GM18867 (cell line): ENCODE measurements around the gene SWT1.

Experiments
- ATAC-seq: cut with Tn5 transposase; IDR thresholded peaks from one replicate; pipeline ENCODE4 v1.9.1; 2021; ENCODE audit warnings: mild to moderate bottlenecking, moderate library complexity; ENCODE audit not compliant: unreplicated experiment

Gene SWT1, protein sequence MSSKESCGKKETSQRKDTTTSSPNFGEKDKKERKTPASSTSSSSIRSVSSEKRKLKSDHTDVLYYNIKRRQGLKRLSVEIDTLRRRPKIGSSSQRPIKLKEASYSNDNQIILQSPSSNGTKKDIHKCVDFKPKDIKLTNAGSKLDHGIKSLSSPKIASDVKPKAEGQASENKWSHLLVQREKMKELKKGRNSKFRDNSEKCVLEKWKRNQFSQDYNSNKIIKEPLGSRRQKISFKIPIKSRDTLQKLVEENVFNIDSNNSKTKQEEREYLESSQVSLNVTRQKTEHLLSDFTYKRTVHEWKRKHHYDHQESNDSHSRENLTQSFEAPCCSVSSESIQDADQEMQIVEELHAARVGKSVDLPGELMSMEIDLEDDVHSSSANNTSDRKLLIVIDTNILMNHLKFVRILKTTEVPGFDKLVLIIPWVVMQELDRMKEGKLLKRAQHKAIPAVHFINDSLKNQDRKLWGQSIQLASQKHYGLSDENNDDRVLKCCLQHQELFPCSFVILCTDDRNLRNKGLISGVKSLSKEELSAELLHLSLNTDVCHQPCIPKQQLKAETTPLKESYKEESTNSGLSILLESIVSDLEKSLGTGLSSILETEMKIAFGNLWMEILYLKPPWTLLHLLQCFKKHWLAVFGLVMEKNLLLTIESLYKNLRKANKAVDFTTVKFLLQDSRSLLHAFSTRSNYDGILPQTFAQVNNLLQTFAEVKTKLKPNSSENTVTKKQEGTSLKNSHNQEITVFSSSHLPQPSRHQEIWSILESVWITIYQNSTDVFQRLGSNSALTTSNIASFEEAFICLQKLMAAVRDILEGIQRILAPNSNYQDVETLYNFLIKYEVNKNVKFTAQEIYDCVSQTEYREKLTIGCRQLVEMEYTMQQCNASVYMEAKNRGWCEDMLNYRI

DNA sequence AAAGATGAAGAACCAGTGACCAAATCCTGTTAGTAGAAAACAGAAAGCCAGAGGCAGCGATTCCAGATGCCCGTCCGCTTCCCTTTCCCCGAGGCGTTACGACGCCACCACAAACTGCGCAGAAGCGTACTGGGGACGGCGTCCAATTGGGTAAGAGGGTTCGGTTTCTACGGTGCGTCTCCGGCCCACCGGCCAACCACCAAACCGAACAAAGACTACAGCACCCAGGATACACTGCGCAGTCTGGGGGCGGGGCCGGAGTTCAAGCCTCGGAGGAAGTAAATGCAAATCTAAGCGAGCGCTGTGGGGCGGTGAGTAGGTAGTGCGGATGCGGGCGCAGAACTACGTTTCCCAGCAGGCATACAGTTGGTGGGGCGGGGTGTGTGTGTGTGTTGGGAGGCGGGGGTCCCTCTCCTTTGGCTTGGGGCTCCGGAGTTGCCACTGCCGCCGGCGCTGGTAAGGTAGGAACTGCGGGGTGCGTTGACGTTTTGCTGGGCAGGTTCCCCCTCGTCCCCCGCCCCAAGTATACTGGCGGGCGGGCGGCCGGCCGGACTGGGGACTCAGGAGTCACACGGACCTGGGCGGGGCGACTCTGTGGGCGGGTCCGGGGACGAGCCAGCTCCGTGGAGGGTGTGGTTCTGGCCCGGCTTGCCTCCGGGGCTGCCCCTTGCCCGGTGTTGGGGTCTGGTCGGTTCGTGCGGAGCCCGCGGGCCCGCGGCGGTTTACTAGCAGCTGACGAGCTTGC is at the start of gene SWT1, which contains the start of gene TRMT1L:
Gene SWT1, plus strand, starts transcription at position 314 of the 745 bp plus-strand sequence. CDS start 3,675 bp downstream, outside the sequence.
Gene TRMT1L, minus strand, starts transcription at position 100 of the 745 bp plus-strand sequence. CDS start 241 bp downstream, outside the sequence.
- peak; percentile 90 for ATAC-seq

DNA sequence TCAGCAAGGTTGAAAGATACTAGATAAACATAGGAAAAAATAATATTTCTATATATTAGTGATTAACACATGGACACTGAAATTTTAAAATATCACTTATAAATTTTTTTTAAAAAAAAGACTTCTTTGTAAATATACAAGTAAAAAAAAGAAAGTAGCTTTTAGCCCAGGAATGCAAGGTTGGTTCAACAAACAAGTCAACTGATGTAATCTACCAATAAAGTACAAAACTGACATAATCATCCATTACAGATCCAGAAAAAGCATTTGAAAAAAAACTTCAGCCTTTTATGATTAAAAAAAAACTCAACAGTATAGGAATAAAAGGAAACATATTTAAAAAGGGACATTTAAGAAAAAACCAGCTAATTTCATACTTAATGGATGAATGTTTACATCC is 48.6 kb upstream of the SWT1 start:
- ATAC-seq: no peak

DNA sequence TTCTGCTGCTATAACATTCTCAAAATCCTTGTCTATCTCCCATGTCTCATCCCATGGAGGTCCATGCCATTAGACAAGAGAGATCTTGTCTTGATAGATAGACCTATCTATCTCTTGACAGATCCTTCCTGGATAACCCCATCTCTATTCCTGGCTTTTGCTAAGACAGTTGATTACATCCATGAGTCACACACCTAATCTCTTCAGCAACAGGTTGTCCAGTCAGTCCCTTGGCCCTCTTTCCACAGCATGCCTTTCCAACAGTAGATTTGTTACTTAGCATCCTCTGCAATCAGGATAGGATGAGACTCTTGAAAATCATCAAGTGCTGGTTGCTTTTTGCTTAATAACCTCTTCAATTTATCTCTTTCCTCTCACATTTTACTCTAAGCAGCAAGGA is 46.8 kb upstream of the SWT1 start:
- ATAC-seq: no peak

DNA sequence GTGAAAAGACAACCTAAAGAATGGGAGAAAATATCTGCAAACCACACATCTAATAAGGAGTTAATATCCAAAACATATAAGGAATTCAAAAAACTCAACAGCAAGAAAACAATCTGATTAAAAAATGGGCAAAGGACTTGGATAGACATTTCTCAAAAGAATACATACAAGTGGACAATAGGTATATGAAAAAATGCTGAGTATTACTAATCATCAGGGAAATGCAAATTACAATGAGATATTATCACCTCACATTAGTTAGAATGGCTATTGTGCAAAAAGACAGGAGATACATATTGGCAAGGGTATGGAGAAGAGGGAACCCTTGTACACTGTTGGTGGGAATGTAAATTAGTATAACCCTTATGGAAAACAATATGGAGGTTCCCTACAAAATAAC is 45.1 kb upstream of the SWT1 start:
- ATAC-seq: no peak

DNA sequence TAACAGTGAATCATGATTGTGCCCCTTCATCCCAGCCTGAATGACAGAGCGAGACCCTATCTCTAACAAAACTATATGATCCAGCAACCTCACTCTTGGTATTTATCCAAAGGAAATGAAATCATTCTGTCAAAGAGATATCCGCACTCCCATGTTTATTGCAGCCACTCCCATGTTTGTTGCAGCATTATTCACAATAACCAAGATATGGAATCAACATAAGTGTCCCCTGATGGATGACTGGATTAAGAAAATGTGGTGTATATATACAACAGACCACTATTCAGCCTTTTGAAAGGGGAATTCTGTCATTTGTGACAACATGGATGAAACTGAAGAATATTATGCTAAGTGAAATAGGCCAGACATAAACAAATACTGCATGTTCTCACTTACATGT is 44.6 kb upstream of the SWT1 start:
- no peak for ATAC-seq

DNA sequence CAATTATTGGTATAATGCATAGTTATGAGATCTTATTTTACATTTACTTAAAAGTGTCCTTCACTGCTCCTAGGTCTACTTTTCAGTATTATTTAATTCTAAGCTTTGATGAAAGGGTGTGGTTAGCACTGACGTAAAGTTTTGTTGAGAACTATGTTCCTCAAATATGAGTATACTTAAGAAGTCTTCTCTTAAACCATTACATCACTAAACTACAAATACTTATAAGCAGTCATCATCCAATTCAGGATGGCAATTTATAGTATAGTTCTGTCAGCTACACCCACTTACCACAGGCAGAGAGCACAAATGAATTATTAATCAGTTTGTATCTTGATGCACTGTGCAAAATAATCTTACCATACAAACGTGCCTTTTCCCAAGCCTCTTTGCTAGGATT is 27.3 kb upstream of the SWT1 start:
- no peak for ATAC-seq

DNA sequence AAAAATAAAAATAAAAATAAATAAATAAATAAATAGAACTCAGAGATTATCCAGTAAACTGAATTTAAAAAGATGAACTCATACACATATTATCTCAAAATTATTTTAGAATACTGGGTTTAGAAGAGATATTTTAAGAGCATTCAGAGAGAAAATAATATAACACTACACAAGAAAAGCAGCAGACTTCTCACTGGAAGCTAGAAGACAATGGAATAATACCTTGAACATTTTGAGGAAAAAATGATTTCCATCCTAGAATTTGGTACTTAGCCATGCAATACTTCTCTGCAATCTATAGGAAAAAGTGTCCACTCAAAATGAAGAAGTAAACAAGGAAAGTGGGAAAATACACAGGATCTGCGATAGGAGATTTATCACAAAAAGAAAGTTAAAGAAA is 24.4 kb upstream of the SWT1 start:
- ATAC-seq: no peak

DNA sequence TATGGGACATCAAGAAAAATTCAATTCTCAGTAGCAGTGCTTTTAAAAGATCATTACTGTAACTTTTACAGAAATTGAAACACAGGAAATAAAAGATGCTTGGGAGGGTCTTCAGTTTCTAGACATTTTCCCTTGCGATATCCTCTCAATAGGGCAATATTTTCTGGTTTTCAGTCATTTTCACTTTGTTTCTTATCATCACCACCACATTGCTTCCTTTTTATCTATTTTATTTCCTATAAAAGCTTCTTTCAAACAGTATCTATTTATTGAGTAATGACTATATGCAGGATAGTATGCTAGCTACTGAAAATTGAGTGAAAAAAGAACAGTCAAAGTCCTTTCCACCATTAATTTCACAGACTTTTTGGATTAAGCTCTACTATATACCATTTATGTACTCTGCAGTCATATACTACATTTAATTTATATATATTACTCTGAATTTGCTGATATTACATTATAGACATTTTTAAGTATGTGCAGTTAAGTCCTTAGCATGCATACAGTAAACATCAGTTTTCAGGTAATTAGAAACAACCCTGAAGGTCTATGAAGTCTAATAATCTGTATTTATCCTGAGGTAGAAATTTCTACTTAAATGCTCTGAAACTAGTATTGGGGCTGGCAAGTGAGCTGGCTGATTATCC is 18.9 kb upstream of the SWT1 start:
- ATAC-seq: no peak

DNA sequence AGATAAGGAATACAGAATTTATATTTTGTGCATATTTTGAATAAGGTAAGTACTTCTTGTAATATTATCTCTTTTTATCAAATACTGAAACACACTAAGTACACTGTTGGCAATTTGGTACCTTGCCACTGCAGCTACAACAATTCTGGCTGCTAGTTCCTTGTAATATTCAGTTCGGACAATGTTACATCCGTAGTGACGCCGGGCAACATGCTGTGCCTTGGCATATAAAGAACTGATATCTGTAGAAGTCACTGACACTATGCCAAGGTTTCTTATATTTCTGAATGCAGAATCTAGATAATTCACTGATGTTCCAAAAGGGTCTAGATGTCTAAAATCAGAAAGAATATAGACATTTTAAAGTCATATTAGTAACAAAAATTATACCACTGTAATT is 17.7 kb upstream of the SWT1 start:
- ATAC-seq: no peak

DNA sequence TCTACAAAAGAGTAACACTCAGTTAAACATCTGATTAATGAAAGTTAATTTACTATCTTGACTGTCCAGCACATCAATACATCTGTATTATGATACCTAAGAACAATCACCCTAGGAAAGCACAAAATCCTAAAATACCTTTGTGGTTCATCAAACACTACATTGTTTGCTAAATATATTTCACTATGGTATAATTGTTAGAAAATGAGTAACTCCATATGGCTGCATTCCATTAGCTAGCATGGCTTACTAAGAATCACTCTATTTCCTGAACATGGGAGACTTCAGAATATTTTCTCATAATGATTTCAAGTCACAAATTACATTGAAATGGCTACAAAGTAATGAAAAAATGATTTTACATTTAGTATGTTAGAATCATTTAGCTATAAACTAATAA is 12.7 kb upstream of the SWT1 start:
- no peak for ATAC-seq

DNA sequence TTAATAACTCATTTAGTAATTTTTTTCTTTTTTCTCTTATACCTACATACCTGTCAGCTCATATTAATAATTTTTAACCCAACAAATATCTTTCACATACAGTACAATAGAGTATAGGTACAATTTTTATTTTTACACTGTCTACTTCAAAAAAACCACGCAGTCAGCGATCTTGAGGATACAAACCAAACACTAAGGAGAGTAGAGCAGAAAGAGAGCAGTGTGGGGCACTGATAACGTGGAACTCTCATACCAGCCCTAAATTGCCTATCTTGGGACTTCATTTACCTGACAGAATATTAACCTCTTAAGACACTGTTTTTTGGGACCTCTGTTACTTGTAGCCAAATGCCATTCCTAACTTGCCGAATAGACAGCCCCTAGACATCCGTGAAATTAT is 5.8 kb upstream of the SWT1 start:
- ATAC-seq: no peak

DNA sequence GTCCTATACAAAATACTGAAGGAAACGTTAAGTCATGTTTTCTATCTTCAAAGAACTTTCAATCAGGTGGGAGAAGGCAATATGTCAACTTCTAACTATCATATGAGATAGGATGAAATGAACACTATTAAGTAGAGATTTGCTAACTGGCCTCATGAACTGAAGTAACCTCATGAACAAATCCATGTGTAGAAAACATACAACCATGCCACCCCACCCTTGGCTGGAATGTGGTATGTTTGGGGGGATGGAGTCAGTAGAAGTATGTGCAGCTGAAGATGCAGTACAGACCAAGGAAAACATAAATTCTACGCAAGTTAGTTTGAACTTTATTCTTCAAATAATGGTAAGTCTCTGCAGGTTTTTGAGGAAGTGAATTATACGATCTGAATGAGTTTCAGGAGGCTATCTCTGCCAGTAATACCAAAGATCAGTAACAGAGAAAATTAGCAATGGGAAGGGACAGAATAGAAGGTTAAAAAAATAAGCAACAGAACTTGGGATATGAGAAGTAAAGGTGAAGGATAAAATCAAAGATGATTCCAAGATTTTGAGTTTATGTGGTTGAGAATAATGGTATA is 4.7 kb upstream of the SWT1 start:
- ATAC-seq: no peak

DNA sequence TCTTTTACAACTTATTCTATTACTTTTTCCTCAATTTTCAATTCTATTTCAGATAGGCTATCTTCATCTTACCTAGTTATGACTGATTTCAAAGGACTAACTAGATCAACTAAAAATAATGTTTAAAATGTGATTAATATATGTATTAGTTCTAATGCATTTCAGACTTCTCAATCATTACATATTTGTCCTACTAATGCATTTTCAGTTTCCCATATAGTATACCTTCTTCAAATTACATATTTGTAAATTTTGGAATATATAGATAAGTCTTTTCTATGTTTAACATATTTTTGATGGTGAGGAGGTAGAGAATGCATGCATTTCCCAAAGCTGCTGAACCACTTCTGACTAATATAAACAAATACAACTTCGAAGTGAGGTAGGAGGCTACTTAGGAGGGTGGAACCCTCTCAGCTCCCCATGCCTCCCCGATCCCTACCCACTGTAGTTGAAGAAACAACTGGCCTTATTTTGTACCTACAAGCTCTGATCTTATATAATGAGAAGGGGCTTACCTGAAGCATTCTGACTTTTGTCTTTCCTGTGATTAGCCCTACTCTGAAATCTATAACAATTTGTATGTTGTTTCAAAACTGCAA is 2.0 kb upstream of the SWT1 start:
- ATAC-seq: no peak

DNA sequence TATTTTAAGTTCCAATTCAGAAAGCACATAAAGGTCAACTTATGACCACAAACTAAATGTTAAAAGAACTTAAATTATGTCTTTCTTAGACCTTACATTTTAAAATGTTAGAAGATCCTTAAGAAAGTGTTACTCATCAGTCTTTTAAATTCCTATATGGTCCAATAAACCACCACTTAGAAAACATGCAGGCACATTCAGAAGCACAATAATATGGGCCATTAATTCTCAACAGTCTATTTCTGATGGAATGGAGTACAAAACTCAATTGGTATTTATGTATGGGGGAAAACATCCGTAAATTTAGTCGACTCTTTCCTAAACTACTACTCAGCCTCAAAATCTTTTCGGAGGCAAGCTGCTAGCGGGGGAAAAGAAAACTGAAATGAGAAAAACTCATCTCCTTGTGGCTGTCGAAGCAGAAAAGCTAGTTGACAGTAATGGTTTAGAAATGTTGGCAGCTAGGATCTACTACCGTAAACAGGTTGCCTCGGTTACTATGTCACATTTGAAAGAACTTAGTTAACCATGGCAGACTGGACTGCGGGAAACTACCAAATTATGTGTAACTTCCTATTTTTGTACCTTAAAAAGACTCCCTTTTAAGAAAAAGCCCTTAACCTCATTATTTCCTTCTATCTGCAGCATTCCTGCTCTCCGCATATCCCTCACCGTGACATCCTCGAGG is 1.2 kb upstream of the SWT1 start:
- ATAC-seq: no peak

DNA sequence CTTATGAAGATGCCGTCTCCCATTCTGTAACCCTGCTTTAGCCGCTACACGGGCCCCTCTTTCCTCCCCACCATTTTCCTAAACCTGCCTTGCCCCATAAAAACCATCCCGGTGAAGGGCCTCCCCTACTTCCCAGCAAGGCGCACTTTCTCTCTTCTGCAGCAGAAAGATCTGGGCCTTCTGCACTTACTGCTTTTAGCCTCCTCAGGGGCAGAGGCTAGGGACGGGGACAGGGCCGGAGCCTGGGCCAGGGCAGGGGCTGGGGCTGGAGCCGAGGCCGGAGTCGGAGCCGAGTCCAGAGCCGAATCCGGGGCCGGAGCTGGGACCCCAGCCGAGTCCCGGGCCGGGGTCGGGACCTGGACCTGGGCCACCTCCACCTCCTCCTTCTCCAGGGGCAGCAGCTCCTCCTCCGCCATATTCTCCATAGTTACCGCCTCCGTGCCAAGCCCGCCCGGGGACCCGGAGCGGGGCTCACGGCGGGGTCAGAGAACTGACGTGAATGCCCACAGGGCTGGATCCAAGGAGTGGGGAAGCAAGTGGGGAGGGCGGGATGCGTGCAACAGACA is 596 bp upstream of the SWT1 start:
- peak; percentile 31 for ATAC-seq

DNA sequence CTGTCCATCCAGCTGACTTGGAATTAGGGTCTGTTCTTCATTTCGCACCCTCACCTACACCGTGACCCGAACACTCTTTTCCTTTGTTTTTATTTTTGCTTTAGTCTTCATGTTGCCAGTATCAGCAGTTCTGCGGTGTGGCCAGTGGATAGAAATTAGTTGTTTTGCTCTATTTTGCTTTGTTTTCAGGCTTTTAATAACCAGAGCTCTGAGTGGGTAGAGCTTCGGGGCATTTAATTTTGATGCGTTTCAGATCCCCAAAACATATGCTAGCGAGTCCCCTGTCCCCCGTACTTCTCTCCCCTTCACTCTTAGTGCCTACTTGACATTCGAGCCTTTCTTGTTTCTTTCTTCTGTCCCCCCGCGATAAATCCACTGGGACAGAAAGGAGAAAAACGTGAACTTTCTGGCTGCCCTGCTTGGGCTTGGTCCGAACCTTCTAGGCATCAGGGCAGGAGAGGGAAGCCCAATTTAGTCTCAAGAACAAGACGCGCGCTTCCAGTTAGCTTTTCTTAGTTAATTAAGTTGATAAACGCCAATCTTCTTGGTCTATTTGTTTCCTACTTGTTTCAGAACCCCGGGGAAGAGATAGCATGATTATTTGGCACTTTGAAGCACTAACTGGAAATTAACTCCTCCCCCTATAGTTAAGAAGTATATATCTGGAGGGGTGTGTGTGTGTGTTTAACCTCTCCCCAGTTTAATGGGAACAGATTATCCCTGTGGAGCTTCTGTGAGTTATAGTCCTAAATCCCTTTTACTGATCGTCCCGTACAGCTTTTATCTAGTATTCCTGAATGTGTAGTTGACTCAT is 839 bp downstream of the SWT1 start:
- no peak for ATAC-seq

DNA sequence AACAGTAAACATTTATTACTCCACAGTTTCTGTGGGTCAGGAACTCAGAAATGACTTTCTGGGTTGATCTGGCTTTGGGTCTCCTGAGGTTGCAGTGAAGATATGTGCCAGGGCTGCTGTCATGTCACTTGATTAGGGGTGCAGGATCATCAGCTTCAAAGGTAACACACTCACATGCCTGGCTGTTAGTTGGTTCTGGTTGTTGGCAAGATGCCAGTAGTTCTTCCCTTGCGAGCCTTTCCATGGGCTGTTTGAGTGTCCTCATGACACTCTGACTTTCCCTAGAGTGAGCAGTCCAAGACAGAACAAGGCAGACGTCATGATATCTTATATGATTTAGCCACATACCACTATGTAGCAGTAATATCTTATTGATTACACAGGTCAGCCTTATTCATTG is 1.8 kb downstream of the SWT1 start:
- no peak for ATAC-seq

DNA sequence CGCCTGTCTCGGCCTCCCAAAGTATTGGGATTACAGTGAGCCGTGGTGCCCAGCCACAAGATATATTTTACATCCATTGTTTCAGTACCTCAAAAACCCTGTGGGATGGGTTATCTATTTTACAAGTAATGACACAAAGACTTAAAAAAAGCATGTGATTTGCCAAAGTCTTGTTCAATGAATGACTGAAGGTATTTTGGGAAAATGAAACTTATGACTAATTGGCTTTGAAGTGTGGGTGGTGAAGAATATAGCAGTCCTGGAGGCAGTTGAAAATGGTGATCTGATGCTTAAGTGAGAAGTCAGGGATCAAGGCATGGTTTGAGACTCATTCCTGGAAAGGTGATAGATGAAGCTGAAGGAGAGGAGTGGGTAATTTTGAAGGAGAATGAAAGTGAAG is 3.0 kb downstream of the SWT1 start:
- ATAC-seq: no peak
